GM12891 (cell line): ENCODE results near the gene TCF7L1.

Experiments used
- PAX5 ChIP-seq: IDR thresholded peaks from 2 replicates; pipeline ENCODE4 v1.6.1; 2011; ENCODE audit warnings: low read length, moderate library complexity, mild to moderate bottlenecking; ENCODE audit not compliant: insufficient read depth, severe bottlenecking
- POLR2A ChIP-seq: IDR thresholded peaks from 2 replicates; pipeline ENCODE4 v1.6.1; 2011; ENCODE audit warnings: low read depth, low read length, control low read depth
- POLR2AphosphoS5 ChIP-seq: IDR thresholded peaks from 2 replicates; pipeline ENCODE4 v1.6.1; 2011; ENCODE audit warnings: low read depth, low read length, control low read depth
- POU2F2 ChIP-seq: IDR thresholded peaks from 2 replicates; pipeline ENCODE4 v1.6.1; 2011; ENCODE audit warnings: low read depth, mild to moderate bottlenecking, control low read depth, low read length, moderate library complexity
- SPI1 ChIP-seq: IDR thresholded peaks from 2 replicates; pipeline ENCODE4 v1.6.1; 2011; ENCODE audit warnings: low read depth, low read length, control low read depth
- TAF1 ChIP-seq: IDR thresholded peaks from 2 replicates; pipeline ENCODE4 v1.6.1; 2011; ENCODE audit warnings: low read depth, low read length, control low read depth

GRCh38 chr2:85183479-85183878 lies 50.3 kb downstream of the TCF7L1 start:
- TF ChIP-seq POLR2AphosphoS5, result no peak
- TF ChIP-seq PAX5, result no peak
- TF ChIP-seq POLR2A, result no peak
- no peak for TF ChIP-seq TAF1
- no peak for TF ChIP-seq SPI1
- no peak for TF ChIP-seq POU2F2
